Thyroid gland (tissue), 4 donors: ENCODE results near the gene MAD1L1. TPM values are rescaled to one million over a fixed set of nuclear protein-coding genes. Genes with fewer than 3 reads are reported as not detected.

ENCODE experiments used
- DNase-seq, 2 donors: peaks; one replicate each; pipeline ENCODE4 v3.0.0-alpha.2; 2019
- H3K27ac ChIP-seq, 3 donors: fragments of 200-600 bp; sonication (generic); 1 replicate in 2 of 3; 2 replicates in 1 of 3; pipeline ENCODE4 v1.5.1; 2016 to 2019; ENCODE audit warnings: mild to moderate bottlenecking in 1 of 3, moderate library complexity in 1 of 3
- H3K27me3 ChIP-seq: fragments of 200-600 bp; sonication (generic); one replicate; pipeline ENCODE4 v1.5.1; 2019
- H3K36me3 ChIP-seq, 2 donors: fragments of 200-600 bp; sonication (generic); one replicate each; pipeline ENCODE4 v1.5.1; 2016 to 2019
- H3K4me1 ChIP-seq, 2 donors: fragments of 200-600 bp; sonication (generic); one replicate each; pipeline ENCODE4 v1.5.1; 2017 to 2019
- H3K4me3 ChIP-seq, 3 donors: fragments of 200-600 bp; sonication (generic); replicated peaks in 1 of 3; 1 replicate in 2 of 3; 2 replicates in 1 of 3; pipeline ENCODE4 v1.5.1; 2016; ENCODE audit warnings: mild to moderate bottlenecking in 1 of 3
- H3K9me3 ChIP-seq: fragments of 200-600 bp; sonication (generic); one replicate; pipeline ENCODE4 v1.5.1; 2017
- POLR2A ChIP-seq, 2 donors: fragments of 450-650 bp; IDR thresholded peaks; one replicate each; pipeline ENCODE4 v1.6.1; 2017; ENCODE audit warnings: antibody characterized with exemption in 2 of 2, mild to moderate bottlenecking in 2 of 2, moderate library complexity in 1 of 2
- WGBS, 2 donors: methylation state at CpG; one replicate each; pipeline ENCODE4 v1.1.5; 2017; 5-methylcytosine and 5-hydroxymethylcytosine counted together
- intact Hi-C: fragments of 100-400 bp; cut with DNase I; formaldehyde crosslinking; loops from one replicate; pipeline ENCODE4 v1.15.1; 2023
- total RNA-seq, 4 donors: library from RNA; depleted of rRNA; stranded (reverse); fragments of >200 nt; gene quantifications; one replicate each; pipeline ENCODE4 v1.2.3, GENCODE V29; 2016
- TF ChIP-seq, protein P1 (sequence below), 6 experiments: fragments of 200-600 bp in 3 of 6; fragments of 450-650 bp in 3 of 6; sonication (generic) in 3 of 6; IDR thresholded peaks; one replicate each; pipeline ENCODE4 v1.5.1; 2016 to 2019; ENCODE audit warnings: antibody characterized with exemption in 6 of 6, mild to moderate bottlenecking in 2 of 6, inconsistent platforms in 1 of 6, moderate library complexity in 1 of 6

Gene MAD1L1
- total RNA-seq, 4 donors from 2014 or later = 27.4 to 38.6 (median 33.9) TPM

DNA sequence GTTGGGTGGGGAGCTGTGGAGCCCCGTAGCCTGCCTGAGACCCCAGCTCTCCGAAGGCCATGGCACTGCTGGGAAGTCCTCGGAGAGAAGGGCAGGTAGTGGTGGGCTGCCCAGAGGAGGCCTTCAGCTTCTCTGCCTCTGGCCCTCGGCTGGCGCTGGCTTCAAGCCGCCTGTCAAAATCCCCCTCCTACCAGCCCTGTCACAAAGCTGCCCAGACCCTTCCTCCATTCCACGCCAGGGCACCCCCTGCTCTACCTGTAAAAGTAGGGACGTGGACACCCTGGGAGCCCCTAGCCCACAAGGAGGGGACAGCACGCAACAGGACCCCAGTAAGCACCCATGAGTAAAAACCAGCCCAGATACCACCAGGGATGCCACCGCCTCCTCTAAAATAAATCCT, 31.6 kb downstream of the MAD1L1 start:
- H3K4me1 ChIP-seq = peaks cover 18 to 23% of the 10 kb centered on the region in 2 donors
- WGBS, 2 donors = 97% methylated on average over 10 of the region's 10 CpGs; no CpG with 5 or more reads in 1 of the 2 donors
- H3K4me3 ChIP-seq = no peak overlapping the region
- DNase-seq = no peak
- no peaks in the 10 kb centered on the region for H3K36me3 ChIP-seq
- no peak for TF ChIP-seq POLR2A (IDR thresholded peaks at IDR 0.05)
- TF ChIP-seq, protein P1, sequence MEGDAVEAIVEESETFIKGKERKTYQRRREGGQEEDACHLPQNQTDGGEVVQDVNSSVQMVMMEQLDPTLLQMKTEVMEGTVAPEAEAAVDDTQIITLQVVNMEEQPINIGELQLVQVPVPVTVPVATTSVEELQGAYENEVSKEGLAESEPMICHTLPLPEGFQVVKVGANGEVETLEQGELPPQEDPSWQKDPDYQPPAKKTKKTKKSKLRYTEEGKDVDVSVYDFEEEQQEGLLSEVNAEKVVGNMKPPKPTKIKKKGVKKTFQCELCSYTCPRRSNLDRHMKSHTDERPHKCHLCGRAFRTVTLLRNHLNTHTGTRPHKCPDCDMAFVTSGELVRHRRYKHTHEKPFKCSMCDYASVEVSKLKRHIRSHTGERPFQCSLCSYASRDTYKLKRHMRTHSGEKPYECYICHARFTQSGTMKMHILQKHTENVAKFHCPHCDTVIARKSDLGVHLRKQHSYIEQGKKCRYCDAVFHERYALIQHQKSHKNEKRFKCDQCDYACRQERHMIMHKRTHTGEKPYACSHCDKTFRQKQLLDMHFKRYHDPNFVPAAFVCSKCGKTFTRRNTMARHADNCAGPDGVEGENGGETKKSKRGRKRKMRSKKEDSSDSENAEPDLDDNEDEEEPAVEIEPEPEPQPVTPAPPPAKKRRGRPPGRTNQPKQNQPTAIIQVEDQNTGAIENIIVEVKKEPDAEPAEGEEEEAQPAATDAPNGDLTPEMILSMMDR (IDR thresholded peaks at IDR 0.05) = no peak
- H3K27ac ChIP-seq = no peak overlapping the region
- no peaks in the 10 kb centered on the region for H3K9me3 ChIP-seq
- H3K27me3 ChIP-seq = no peaks in the 10 kb centered on the region
- intact Hi-C loops = no loop called here

DNA sequence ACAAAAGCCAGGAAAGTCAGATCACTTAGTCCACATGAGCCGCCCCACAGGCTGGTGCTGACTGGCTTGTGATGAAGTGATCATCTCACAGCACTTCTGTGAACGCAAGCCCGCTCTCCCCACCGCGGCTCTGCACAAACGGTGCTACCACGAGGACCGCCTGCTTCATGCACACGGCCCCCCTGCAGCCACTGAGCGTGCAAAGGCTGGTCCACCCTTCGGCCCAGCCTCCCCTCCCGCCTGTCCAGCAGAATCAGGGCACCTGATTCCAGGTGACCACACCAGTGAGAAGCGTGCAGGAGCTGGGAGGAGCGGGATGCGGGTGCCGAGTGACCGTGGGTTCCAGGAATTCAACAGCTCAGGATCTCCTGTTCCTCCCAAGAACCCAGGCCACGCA, 32.2 kb downstream of the MAD1L1 start:
- intact Hi-C loops = no loop called here
- no peaks in the 10 kb centered on the region for H3K36me3 ChIP-seq
- H3K4me1 ChIP-seq = peaks cover 19 to 28% of the 10 kb centered on the region in 2 donors
- no peaks in the 10 kb centered on the region for H3K9me3 ChIP-seq
- TF ChIP-seq POLR2A (IDR thresholded peaks at IDR 0.05) = no peak
- TF ChIP-seq, protein P1 (IDR thresholded peaks at IDR 0.05) = no peak
- WGBS, 2 donors = 91 to 98% methylated on average over 8 to 18 of the region's 18 CpGs
- no peak overlapping the region for H3K4me3 ChIP-seq
- DNase-seq = no peak
- H3K27me3 ChIP-seq = no peaks in the 10 kb centered on the region
- H3K27ac ChIP-seq = no peak overlapping the region

DNA sequence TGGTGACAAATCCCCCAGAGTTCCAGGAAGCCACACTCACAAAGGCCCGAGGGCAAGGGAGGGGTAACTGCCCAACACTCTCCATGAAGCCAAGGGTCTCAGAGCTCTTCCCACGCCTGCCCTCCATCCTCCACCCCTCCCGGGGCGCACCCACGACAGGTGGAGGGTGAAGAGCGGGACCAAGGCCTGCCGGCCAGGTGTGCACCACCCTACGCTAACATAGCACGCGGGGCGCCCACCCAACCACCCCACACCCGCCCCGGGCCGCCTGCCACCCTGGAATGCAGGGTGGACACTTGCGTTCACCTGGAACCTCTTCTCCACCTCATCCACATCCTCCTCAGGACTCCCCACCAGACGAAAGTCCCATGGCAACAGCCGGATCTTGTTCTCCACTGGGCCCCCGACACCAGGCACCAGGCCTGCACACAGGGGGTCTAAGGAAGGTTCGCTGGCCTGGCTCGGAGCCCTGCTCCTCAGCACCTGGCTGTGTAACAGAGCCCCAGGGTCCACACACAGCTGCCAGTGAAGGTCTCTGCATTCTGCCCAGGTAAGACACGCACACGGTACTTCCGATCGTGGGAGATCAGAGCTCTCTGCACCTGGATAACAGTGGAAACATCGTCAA, 32.7 kb downstream of the MAD1L1 start:
- WGBS, 2 donors = 94% methylated on average over 19 to 23 of the region's 25 CpGs
- TF ChIP-seq POLR2A (IDR thresholded peaks at IDR 0.05) = no peak
- TF ChIP-seq, protein P1 (IDR thresholded peaks at IDR 0.05) = no peak
- H3K9me3 ChIP-seq = no peaks in the 10 kb centered on the region

DNA sequence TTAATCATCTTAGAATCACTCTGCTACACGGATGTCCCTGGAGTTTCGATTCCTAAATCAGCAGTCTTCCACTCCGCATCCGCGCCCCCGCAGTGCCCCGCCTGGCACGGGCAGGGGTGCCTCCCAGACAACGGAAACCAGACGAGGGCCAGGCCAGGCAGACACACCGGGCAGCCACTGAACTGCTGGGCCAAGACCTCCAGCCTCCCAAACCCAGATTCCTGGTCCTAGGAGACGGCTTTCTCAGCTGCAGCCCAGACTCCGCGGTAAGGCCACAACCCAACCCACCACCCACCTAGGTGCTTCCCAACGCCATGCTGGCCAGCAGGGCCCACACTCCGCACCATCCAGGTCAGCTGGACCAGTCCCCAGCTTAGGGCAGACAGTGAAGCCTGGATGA, 33.2 kb downstream of the MAD1L1 start:
- Histone ChIP-seq H3K27me3 (no peaks in the 10 kb centered on the region), H3K9me3 (no peaks in the 10 kb centered on the region), H3K36me3 (no peaks in the 10 kb centered on the region), H3K27ac (no peak overlapping the region), H3K4me3 (no peak overlapping the region), H3K4me1 (peaks cover 19 to 33% of the 10 kb centered on the region in 2 donors)
- 94 to 96% methylated on average over 16 of the region's 16 CpGs for WGBS, 2 donors
- TF ChIP-seq, protein P1 (IDR thresholded peaks at IDR 0.05) = no peak
- TF ChIP-seq POLR2A (IDR thresholded peaks at IDR 0.05) = no peak
- DNase-seq = no peak
- intact Hi-C loops = no loop called here

More for the DNA sequence above, 32.7 kb downstream of the MAD1L1 start:
- DNase-seq = no peak
- peaks cover 19 to 33% of the 10 kb centered on the region in 2 donors for H3K4me1 ChIP-seq
- H3K4me3 ChIP-seq = no peak overlapping the region
- H3K27ac ChIP-seq = no peak overlapping the region
- intact Hi-C loops = no loop called here
- H3K36me3 ChIP-seq = no peaks in the 10 kb centered on the region
- no peaks in the 10 kb centered on the region for H3K27me3 ChIP-seq

DNA sequence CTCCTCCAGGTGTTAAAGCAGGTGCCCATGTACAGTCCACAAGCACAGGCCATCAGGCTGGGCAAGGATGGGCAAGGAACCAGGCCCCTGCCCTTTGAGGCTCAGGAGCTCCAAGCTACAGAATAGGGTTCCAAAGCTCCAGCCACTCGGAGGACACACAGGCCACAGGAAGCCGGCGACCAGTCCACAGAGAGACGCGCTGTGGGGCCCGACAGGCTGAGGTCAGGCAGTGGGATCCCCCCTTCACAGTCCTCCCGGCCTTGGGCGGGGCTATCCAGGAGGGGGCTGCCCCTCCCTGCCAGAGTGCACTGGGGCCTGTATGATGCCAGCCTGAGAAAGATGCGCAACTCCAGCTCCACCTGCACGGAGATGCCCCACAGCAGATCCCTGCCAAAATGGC, 34.0 kb downstream of the MAD1L1 start:
- peak overlapping the region in 1 of 3 donors; percentile 17 for H3K27ac ChIP-seq
- peaks cover 19 to 33% of the 10 kb centered on the region in 2 donors for H3K4me1 ChIP-seq
- no peaks in the 10 kb centered on the region for H3K9me3 ChIP-seq
- DNase-seq = no peak
- no peaks in the 10 kb centered on the region for H3K27me3 ChIP-seq
- intact Hi-C loops = no loop called here
- H3K36me3 ChIP-seq = no peaks in the 10 kb centered on the region
- TF ChIP-seq, protein P1 (IDR thresholded peaks at IDR 0.05) = no peak
- no peak for TF ChIP-seq POLR2A (IDR thresholded peaks at IDR 0.05)
- no peak overlapping the region for H3K4me3 ChIP-seq
- WGBS, 2 donors = 98 to 100% methylated on average over 5 to 10 of the region's 10 CpGs
